K562 (cell line): ENCODE measurements around the gene NEDD9. TPM values are rescaled to one million over a fixed set of nuclear protein-coding genes. Genes with fewer than 3 reads are reported as not detected.

ENCODE experiments used
- ATAC-seq: fragments of 200-7000 bp; cut with Tn5 transposase; 3 replicates; pipeline ENCODE4 v1.9.1; 2020; ENCODE audit warnings: moderate library complexity
- BruUV-seq: library from RNA; stranded (reverse); fragments of 400-500 nt; replicated peaks from 2 replicates; lab custom pipeline; 2021; lab: Mats Ljungman, UMichigan
- CTCF ChIA-PET: fragments of 300-600 bp; formaldehyde crosslinking; extraction: SDS; loops from one replicate; lab custom pipeline; 2021; ENCODE audit warnings: low intra/inter-chr PET ratio; lab: Yijun Ruan, JAX
- POLR2A ChIA-PET: fragments of 300-600, 350-650 bp; sonication (Branson Sonifier 250); formaldehyde crosslinking; extraction: SDS; loops from one replicate; lab custom pipeline; 2021; ENCODE audit warnings: antibody characterized with exemption, inconsistent platforms; lab: Yijun Ruan, JAX
- DNase-seq, 4 experiments: peaks; one replicate each; pipeline versions ENCODE4 v3.0.0 to v3.0.0-alpha.2; 2011 to 2018; ENCODE audit warnings: low spot score in 3 of 4, mixed read lengths in 3 of 4; ENCODE audit errors: extremely low read depth in 1 of 4
- FAIRE-seq: peaks from 2 replicates; lab custom pipeline; 2011; peaks lifted over from hg19 to GRCh38; lab: Jason Lieb, UNC
- H2AFZ ChIP-seq: 2 replicates; pipeline ENCODE4 v1.6.0; 2011; ENCODE audit warnings: low read depth, low read length, control low read depth, inconsistent platforms
- H3K27ac ChIP-seq: fragments of 200-600 bp; 3 replicates; pipeline ENCODE4 v1.8.0; 2011; ENCODE audit warnings: low read depth, mild to moderate bottlenecking, control low read depth, inconsistent platforms, low read length, moderate library complexity, mixed read lengths; ENCODE audit errors: extremely low read depth
- H3K27me3 ChIP-seq, 2 experiments: fragments of 300-600 bp in 1 of 2; 2 replicates in 1 of 2; 3 replicates in 1 of 2; pipeline versions ENCODE4 v1.6.0 to v1.8.0; 2011; ENCODE audit warnings: inconsistent platforms in 2 of 2, low read length in 2 of 2, mild to moderate bottlenecking in 1 of 2, mixed read lengths in 1 of 2, moderate library complexity in 1 of 2; ENCODE audit not compliant: control insufficient read depth in 2 of 2, insufficient read depth in 2 of 2
- H3K36me3 ChIP-seq: fragments of 300-600 bp; 3 replicates; pipeline ENCODE4 v1.8.0; 2011; ENCODE audit warnings: mild to moderate bottlenecking, low read length, inconsistent platforms; ENCODE audit not compliant: control insufficient read depth, insufficient read depth
- H3K4me1 ChIP-seq, 2 experiments: fragments of 200-600 bp in 1 of 2; replicated peaks in 1 of 2; 2 replicates in 1 of 2; 3 replicates in 1 of 2; pipeline versions ENCODE4 v1.5.1 to v1.8.0; 2011; ENCODE audit warnings: inconsistent platforms in 2 of 2, low read length in 2 of 2, mild to moderate bottlenecking in 1 of 2, mixed read lengths in 1 of 2, moderate library complexity in 1 of 2; ENCODE audit not compliant: control insufficient read depth in 2 of 2, insufficient read depth in 2 of 2
- H3K4me2 ChIP-seq: 2 replicates; pipeline ENCODE4 v1.6.1; 2011; ENCODE audit warnings: low read length, control low read depth, inconsistent platforms, mixed read lengths; ENCODE audit not compliant: insufficient read depth
- H3K4me3 ChIP-seq: fragments of 200-600 bp; sonication (generic), shearing (Covaris generic); 2 replicates; pipeline ENCODE4 v1.5.1; 2016; ENCODE audit warnings: control low read depth, inconsistent platforms
- H3K79me2 ChIP-seq: fragments of 200-600 bp; 3 replicates; pipeline ENCODE4 v1.8.0; 2011; ENCODE audit warnings: low read length, inconsistent platforms; ENCODE audit not compliant: control insufficient read depth, insufficient read depth
- H3K9ac ChIP-seq, 2 experiments: 2 replicates each; pipeline versions ENCODE4 v1.6.0 to v1.6.1; 2011; ENCODE audit warnings: low read depth in 2 of 2, low read length in 2 of 2, control low read depth in 1 of 2, inconsistent platforms in 1 of 2, mild to moderate bottlenecking in 1 of 2, mixed read lengths in 1 of 2; ENCODE audit not compliant: insufficient read depth in 1 of 2
- H3K9me1 ChIP-seq: one replicate; pipeline ENCODE4 v1.6.0; 2011; ENCODE audit warnings: inconsistent platforms, mild to moderate bottlenecking, low read length, moderate library complexity; ENCODE audit not compliant: control insufficient read depth, insufficient read depth
- H3K9me3 ChIP-seq: replicated peaks from 2 replicates; pipeline ENCODE4 v1.5.1; 2011; ENCODE audit warnings: low read depth, low read length, inconsistent platforms; ENCODE audit not compliant: control insufficient read depth, insufficient read depth
- H4K20me1 ChIP-seq: replicated peaks from 2 replicates; pipeline ENCODE4 v1.6.1; 2011; ENCODE audit warnings: low read length, inconsistent platforms, mixed read lengths; ENCODE audit not compliant: control insufficient read depth, insufficient read depth
- HDAC3 ChIP-seq: fragments of 450-650 bp; IDR thresholded peaks from 2 replicates; pipeline ENCODE4 v1.6.1; 2018; ENCODE audit warnings: borderline replicate concordance, mild to moderate bottlenecking, moderate library complexity; ENCODE audit not compliant: partially characterized antibody
- MXI1 ChIP-seq: IDR thresholded peaks from 2 replicates; pipeline ENCODE4 v1.6.1; 2011; ENCODE audit warnings: low read depth, mild to moderate bottlenecking, improper control_type of control experiment, low read length
- MYNN ChIP-seq, 2 experiments: sonication (generic); formaldehyde crosslinking in 1 of 2; IDR thresholded peaks; 2 replicates each; pipeline versions ENCODE4 v1.5.0 to v1.6.1; 2016 to 2020; ENCODE audit warnings: antibody characterized with exemption in 1 of 2, missing genetic modification reagents in 1 of 2
- TCF3 ChIP-seq: sonication (generic); formaldehyde crosslinking; IDR thresholded peaks from 2 replicates; pipeline ENCODE4 v1.4.0; 2020; ENCODE audit warnings: mild to moderate bottlenecking, missing genetic modification reagents
- TCF7L2 ChIP-seq: fragments of 150-350 bp; IDR thresholded peaks from 2 replicates; pipeline ENCODE4 v1.6.1; 2016; ENCODE audit warnings: low read depth, mild to moderate bottlenecking, low read length, moderate library complexity
- ZKSCAN1 ChIP-seq: fragments of 150-350 bp; IDR thresholded peaks from 2 replicates; pipeline ENCODE4 v1.6.1; 2016; ENCODE audit warnings: low read depth, low read length
- WGBS: fragments of 100-300 bp; shearing (Covaris generic); methylation state at CpG from one replicate; pipeline ENCODE4 v1.1.6; 2016; ENCODE audit warnings: low coverage, mixed read lengths; ENCODE audit not compliant: insufficient coverage; ENCODE audit errors: missing lambda C conversion rate; 5-methylcytosine and 5-hydroxymethylcytosine counted together
- in situ Hi-C: fragments of 300-500 bp; cut with MboI; formaldehyde crosslinking; loops from 4 replicates; pipeline ENCODE4 v1.15.0; 2018; ENCODE audit warnings: inconsistent platforms, mixed read lengths
- intact Hi-C: fragments of 100-400 bp; cut with micrococcal nuclease; formaldehyde crosslinking; loops from 2 replicates; pipeline ENCODE4 v1.14.2; 2022
- polyA plus RNA-seq, 8 experiments: library from polyadenylated mRNA; depleted of rRNA in 4 of 8; stranded (reverse) in 5 of 8; unstranded in 3 of 8; fragments of >200 nt; fragmentation: Nextera tagmentation in 2 of 8; fragmentation: Illumina TruSeq in 1 of 8; extraction: Ambion mirVana in 2 of 8; extraction: Trizol in 1 of 8; gene quantifications; 2 replicates each; pipeline versions ENCODE4 v1.2.1 to v1.2.3, GENCODE V29; 2011 to 2014; ENCODE audit warnings: inconsistent platforms in 1 of 8, missing spikeins in 1 of 8
- total RNA-seq, 7 experiments: library from RNA; depleted of rRNA in 6 of 7; stranded (reverse); fragments of >200 nt in 6 of 7; fragmentation: Illumina TruSeq in 2 of 7; extraction: Trizol in 2 of 7; gene quantifications; 2 replicates each; pipeline versions ENCODE4 v1.2.1 to v1.2.3, GENCODE V29; 2011 to 2021; ENCODE audit warnings: low replicate concordance in 1 of 7
- TF ChIP-seq, protein P1 (sequence below): fragments of 250-450 bp; sonication (Bioruptor Pico); IDR thresholded peaks from 2 replicates; pipeline ENCODE4 v1.4.0; 2020; ENCODE audit warnings: mild to moderate bottlenecking, moderate library complexity

NEDD9 gene
- total and polyA plus RNA-seq, 9 of the 15 experiments (the other 6 are each of a cell fraction or from before 2014, with no cell fraction given) = 0.04 to 0.18 (median 0.15) TPM; not detected in 6

DNA sequence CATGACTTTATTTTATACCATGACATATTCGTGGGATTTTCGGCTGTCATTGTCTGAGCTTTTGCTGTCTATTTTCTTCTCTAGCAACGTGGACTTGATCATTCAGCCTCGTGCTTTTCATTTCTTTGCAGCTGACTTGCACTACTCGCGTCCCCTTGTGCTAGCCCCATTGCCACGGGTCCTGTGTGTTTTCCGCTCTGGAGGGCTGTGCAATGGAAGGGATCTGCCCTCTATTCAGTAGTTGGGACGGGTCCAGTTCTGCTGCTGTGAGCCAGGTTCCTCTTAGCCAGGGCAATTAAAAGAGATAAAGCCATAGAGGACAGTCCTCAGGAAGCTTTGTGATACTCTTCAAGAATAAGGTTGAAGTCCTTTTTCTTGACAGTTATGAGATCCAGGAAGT lies 17.6 kb downstream of the NEDD9 start (continued):
- TF ChIP-seq, protein P1, sequence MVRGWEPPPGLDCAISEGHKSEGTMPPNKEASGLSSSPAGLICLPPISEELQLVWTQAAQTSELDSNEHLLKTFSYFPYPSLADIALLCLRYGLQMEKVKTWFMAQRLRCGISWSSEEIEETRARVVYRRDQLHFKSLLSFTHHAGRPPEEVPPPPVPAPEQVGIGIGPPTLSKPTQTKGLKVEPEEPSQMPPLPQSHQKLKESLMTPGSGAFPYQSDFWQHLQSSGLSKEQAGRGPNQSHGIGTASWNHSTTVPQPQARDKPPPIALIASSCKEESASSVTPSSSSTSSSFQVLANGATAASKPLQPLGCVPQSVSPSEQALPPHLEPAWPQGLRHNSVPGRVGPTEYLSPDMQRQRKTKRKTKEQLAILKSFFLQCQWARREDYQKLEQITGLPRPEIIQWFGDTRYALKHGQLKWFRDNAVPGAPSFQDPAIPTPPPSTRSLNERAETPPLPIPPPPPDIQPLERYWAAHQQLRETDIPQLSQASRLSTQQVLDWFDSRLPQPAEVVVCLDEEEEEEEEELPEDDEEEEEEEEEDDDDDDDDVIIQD (CRISPR knock-in tag) = no peak
- no peak for TF ChIP-seq MYNN (IDR thresholded peaks at IDR 0.05)
- TF ChIP-seq MYNN (CRISPR knock-in tag; IDR thresholded peaks at IDR 0.05) = no peak
- no peak for TF ChIP-seq MXI1
- no peak for TF ChIP-seq HDAC3
- TF ChIP-seq, all 486 proteins: peak for 0

DNA sequence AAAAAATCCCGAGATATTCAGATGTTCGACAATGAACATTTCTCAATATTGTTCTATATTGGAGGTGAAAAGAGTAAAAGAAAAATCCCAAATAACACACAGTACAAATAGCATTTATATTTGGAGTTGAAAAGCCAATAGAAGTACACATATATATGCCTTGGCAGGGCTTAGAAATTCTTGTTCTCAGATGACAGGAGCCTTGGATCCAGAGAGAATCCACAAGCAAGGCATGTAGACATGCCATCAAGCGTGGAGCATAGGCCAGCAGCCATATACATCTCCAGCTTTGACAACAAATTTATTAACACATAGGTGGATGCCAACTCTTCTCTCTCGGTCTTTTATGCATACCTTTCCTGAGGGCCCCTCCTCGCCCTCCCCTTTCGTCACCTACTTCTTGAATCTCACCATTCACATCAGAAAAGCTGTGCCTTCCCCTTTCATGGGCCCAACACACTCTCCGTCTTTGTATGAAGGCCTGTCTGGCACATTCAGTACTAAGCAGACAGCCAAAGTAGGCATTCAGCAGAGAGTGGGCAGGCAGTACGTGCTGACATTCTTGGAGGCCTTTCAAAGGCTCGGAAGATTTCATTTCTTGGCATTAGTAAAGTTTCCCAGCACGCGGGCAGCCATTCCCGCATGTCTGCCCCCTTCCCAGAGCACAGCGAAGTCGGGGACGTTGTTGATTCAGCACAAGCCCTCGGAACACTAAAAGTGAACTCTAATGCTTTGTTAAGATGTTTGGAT lies 18.2 kb downstream of the NEDD9 start:
- no peak for ATAC-seq
- 0 out of 2 replicates have a peak, but pooled peaks cover 4% of the 10 kb centered on the region for H4K20me1 ChIP-seq
- H2AFZ ChIP-seq = no peak overlapping the region
- no peaks in the 10 kb centered on the region for H3K9me1 ChIP-seq
- BruUV-seq = no TSS peak
- in situ Hi-C loops = no loop called here
- H3K27me3 ChIP-seq = peaks cover 32 to 47% of the 10 kb centered on the region in 2 experiments; a peak in 4 of 5 replicates
- WGBS = 2% methylated on average over 16 of the region's 16 CpGs
- no peaks in the 10 kb centered on the region for H3K4me1 ChIP-seq
- TF ChIP-seq TCF3 (CRISPR knock-in tag) (no peak), TCF7L2 (no peak), ZKSCAN1 (no peak)
- TF ChIP-seq, all 486 proteins: peak for 0
- ChIA-PET CTCF (no interaction called here), POLR2A (interaction anchor here (0.6 kb wide), 1 partner anchor 692 kb away, joined by 4 read pairs; no protein-coding TSS in a partner anchor)
- no peaks in the 10 kb centered on the region for H3K9me3 ChIP-seq
- H3K27ac ChIP-seq = no peak overlapping the region
- no peak overlapping the region for H3K9ac ChIP-seq
- DNase-seq = no peak
- no peaks in the 10 kb centered on the region for H3K79me2 ChIP-seq
- intact Hi-C loops = no loop called here
- no peak overlapping the region for H3K4me2 ChIP-seq
- H3K36me3 ChIP-seq = no peaks in the 10 kb centered on the region
- FAIRE-seq = no peak
- H3K4me3 ChIP-seq = no peak overlapping the region
